Measurements from ENCODE around the gene DLG1.
A peak's percentile ranks its signal among the peaks of the same experiment; 100 is the strongest.
"Not testable (repeated sequence)": the region's sequence is repeated elsewhere in the genome, so short reads cannot be mapped to it uniquely, and the experiment has no call there.

Gene DLG1

DNA sequence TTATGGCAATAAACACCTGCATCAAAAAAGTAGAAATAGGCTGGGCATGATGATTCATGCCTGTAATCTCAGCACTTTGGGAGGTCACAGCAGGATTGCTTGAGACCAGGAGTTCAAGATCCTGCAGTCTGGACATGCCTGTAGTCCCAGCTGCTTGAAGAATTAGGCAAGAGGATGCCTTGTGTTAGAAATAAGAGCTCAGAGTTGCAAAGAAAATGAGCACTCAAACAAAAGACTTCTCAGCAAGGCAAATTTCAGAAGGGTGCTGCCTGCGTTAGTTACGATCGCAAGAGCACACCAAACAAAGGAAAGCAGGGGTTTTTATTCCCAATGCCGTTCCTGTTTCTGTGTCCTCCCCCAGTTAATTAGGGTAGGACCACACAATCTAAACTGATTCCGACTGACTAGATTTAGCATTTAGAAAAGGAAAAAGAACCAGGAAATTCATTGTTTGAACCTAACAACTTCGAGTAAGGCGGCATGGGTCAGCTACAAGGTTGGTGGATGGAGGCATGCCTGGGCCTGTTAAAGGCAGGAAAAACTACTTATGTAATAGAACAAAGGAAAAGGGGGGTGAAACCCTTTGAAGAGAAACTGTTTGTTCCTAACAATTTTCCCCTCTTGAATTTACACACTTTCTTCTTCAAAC lies 55.5 kb downstream of the DLG1 start:
- DNase-seq: no peak

- no peak for DNase-seq
These were observed 57.2 kb downstream of the DLG1 start for GRCh38 chr3:197241173-197241572.

- DNase-seq: no peak
These were observed 58.6 kb downstream of the DLG1 start for GRCh38 chr3:197239857-197240256.

GRCh38 chr3:197238842-197239241 lies 59.6 kb downstream of the DLG1 start:
- no peak for DNase-seq

- DNase-seq: no peak
These were observed 60.5 kb downstream of the DLG1 start for GRCh38 chr3:197237897-197238296.

DNA sequence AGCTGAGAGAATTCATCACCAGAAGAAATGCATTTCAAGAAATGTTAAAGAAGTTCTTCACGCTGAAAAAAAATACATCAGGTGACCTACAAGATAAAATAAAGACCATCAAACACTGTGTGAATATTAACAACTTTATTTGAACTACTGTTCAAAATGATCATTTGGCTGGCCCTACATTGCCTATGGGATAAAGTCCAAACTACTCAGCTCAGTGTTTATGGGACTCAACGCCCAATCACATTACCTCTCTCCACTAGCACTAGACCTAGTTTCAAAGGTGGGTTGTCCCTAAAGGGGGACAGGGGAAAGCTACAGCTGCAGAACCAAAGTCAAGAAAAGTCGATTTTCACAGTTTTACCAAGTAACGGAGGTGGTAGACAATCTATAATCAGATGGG lies 62.0 kb downstream of the DLG1 start:
- no peak for DNase-seq

DNA sequence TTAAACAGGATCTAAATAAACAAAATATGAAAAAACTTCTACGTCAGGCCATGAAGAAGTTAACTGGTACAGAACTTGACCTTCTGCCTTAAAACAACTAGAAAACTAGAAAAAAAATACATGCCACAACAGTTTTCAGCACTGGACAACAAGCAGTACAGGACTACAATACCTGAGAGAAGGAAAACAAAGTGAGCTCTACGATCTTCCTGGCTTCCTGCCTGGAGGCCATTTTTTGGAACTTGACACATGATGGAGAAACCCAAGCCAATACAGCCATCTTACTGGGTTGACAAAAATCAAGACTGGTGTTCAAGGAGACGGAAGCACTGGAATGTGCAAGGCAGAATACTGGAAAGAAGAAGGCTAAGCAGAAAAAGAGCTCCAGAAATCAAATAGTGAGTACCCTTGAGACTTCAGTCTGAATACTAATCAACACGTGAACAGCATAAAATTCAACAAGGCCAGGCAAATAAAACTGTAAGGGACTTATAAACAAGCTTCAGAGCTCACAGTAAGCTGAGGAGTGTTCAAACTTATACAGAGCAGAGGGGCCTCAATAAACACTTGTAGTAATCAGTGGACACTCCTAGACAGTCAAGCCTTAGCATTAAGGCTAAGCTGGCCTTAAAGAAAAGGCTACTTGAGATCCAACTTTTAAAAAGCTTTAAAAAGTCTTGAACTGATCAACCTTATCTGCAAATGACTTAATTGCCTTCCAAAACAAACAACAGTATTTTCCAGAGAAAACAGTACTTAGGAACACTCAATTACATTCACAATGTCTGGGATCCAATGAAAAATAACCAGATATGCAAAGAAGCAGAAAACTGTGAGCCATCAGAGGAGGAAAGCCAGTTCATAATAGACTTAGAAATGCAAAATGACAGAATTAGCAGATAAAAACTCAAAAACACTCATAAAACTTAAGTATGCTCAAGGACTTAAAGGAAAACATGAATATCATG lies 63.2 kb downstream of the DLG1 start:
- DNase-seq: no peak

- DNase-seq: no peak
These were observed 67.1 kb downstream of the DLG1 start for GRCh38 chr3:197231321-197231720.

- DNase-seq: no peak
These were observed 68.6 kb downstream of the DLG1 start for GRCh38 chr3:197229836-197230235.

DNA sequence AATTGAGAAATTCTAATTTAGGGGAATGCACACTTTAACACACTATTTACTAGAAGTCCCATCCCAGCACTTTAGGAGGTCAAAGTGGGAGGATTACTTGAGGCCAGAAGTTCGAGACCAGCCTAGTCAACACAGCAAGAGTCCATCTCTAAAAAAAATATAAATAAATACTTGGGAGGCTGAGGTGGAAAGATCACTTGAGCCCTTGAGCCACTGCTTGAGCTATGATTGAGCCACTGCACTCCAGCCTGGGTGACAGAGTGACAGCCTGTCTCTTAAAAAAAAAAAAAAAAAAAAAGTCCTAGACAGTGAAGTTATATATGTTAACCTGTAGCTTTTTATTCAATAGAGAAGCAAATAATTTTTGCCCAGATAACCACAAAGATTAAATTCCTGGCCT lies 69.2 kb downstream of the DLG1 start:
- no peak for DNase-seq

- DNase-seq: no peak
These were observed 70.4 kb downstream of the DLG1 start for GRCh38 chr3:197227780-197228574.

- no peak for DNase-seq
These were observed 72.2 kb downstream of the DLG1 start for GRCh38 chr3:197226179-197226578.

DNA sequence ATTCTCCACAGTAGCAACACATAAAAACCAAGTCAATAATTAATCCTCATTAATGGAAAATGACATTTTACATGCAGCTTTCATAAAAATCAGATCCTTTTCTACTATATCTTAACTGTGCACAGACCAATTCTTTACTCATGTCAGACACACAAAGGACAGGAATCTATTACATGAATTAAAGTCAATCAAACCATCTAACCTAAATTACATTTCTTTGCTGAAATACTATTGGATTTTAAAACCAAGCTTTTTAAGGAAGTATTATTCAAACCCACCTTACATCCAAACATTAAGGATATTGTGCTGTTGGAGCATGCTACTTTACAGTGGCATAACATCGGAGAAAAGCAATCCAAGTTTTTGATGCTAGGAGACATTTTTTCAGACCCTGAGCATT lies 72.8 kb downstream of the DLG1 start:
- DNase-seq: no peak

- peak in 1 of 2 donors; percentile 43 for DNase-seq
These were observed 74.4 kb downstream of the DLG1 start for GRCh38 chr3:197224034-197224444.

- no peak for DNase-seq
These were observed 75.5 kb downstream of the DLG1 start for GRCh38 chr3:197222937-197223370.

DNA sequence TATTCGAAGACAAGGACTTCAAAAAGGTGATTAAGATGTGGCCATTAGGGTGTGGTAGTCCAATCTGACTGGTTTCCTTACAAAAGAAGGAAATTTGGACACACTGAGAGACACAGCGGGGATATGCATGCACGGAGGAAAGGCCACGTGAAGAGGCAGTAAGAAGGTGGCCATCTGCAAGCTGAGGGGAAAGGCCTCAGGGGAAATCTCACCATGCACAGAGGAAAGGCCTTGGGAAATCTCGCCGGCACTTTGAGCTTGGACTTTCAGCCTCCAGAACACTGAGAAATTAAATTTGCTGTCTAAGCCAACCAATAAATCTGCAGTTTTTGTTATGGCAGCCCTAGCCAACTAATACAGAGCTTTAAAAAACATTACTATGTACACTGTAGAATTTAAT lies 78.8 kb downstream of the DLG1 start:
- no peak for DNase-seq

- DNase-seq: no peak
These were observed 80.2 kb downstream of the DLG1 start for GRCh38 chr3:197218210-197218609.

DNA sequence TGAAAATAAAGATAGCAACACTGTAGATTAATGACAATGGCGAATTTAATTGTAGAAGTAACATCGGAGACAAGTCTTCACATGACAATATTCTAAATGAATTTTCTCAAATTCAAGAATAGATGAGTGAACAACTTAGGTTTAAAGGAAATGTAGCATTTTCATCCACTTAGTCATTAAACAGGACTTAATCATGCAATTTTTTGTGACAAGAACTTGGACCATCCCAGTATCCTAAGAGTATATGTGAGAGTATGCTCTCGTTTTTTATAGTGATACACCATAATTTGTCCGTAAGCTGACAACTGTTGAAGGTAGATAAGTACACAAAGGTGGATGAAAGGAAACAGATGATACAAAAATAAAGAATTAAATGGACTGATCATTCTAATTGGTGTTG lies 81.5 kb downstream of the DLG1 start:
- no peak for DNase-seq

- no peak for DNase-seq
These were observed 82.1 kb downstream of the DLG1 start for GRCh38 chr3:197216169-197216860.

DNA sequence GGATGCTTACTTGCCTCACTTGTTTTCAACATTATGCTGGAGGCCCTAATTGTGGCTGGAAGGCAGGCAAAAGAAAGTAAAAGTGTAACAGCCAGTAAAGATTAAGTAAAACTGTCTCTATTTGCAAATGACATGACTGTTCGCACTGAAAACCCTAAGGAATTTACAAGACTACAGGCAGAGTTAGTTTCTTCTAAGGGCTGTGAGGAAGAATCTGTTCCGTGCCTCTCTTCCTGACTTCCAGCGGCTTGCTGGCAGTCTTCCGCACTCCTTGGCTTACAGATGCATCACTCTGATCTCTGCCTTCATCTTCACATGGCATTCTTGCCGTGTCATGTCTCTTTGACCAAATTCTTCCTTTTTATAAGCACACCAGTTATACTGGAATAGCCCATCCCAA lies 86.1 kb downstream of the DLG1 start:
- DNase-seq: no peak

- not testable (repeated sequence) for DNase-seq
These were observed 86.7 kb downstream of the DLG1 start for GRCh38 chr3:197211698-197212097.

GRCh38 chr3:197209366-197210260 lies 88.8 kb downstream of the DLG1 start:
- DNase-seq: no peak
